HG02623 (cell line): ENCODE measurements around the gene MTERF4.

Source experiments
- ATAC-seq: cut with Tn5 transposase; IDR thresholded peaks from one replicate; pipeline ENCODE4 v1.9.1; 2021; ENCODE audit warnings: moderate library complexity; ENCODE audit not compliant: unreplicated experiment

Gene MTERF4

DNA sequence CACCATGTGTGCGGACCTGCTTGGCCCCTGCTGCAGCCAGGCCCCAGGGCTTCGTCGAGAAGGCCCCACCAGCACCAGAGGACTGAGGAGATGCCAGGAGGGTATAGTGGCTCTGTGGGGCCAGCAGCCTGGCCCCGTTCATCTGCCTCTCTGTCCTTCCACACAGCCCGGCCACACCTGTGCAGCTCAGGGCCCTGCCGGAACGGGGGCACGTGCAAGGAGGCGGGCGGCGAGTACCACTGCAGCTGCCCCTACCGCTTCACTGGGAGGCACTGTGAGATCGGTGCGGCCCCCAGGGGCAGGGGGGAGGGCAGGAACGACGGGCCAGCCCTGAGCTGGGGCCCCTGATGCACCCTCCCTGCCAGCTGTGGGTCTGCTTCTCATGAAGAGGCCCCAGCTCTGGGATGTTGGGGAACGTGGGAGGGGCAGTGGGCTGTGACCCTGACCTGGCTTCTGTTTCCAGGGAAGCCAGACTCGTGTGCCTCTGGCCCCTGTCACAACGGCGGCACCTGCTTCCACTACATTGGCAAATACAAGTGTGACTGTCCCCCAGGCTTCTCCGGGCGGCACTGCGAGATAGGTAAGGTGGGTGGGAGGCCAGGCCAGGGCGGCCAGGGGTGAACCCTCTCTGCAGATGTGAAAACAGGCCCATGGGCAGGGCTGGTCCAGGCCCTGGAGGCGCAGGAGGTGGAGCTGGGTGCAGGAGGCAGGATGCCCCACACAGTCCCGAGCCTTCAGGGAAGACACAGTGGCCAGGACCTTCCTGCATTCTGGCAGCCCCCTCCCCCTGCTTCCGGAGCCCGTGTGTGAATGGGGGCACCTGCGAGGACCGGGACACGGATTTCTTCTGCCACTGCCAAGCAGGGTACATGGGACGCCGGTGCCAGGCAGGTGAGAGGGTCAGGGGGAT is 50.3 kb downstream of the MTERF4 start:
- no peak for ATAC-seq

DNA sequence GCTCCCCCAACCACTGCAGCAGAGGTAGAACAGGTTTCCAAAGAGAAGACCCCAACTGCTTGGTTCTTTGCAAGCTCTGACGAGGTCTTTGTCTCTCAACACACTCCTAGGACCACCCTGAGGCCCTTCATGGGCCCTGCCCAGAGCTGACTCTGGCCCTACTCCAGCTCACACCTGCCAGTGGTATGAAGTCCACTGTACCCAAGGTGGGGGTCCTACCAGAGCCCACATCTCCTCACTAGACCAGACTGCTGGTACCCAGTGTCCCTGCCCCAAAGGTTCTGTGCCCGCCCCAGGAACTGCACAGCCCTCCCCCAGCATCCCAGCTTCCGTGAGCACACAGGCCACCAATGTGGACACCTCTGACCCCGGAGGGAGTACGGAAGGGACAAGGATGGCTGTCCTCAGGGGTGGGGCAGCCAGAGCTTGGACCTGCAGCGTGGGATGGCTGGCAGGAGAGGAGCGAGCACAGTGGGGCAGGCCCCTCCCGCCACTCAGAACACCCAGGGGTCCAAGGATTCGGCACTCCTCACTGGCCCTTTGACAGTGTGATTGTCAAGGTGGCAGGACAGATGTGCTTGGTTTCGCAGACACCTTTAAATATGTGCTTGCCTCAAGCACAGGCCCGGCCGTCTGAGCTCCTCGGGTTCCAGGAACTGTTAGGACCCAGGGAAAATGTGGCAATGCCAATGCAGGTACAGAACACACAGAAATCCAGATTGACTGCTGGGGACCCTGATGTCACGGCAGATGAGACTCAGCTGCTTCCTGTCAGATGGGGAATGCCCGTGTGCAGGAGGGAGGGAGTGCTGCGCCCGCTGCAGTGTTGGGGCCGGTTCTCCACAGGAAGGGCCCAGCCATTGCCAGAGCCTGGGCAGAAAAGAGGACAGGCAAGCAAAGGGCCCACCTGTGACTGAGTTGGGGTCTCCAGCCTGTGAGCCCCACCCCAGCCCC is 51.2 kb downstream of the MTERF4 start:
- no peak for ATAC-seq

DNA sequence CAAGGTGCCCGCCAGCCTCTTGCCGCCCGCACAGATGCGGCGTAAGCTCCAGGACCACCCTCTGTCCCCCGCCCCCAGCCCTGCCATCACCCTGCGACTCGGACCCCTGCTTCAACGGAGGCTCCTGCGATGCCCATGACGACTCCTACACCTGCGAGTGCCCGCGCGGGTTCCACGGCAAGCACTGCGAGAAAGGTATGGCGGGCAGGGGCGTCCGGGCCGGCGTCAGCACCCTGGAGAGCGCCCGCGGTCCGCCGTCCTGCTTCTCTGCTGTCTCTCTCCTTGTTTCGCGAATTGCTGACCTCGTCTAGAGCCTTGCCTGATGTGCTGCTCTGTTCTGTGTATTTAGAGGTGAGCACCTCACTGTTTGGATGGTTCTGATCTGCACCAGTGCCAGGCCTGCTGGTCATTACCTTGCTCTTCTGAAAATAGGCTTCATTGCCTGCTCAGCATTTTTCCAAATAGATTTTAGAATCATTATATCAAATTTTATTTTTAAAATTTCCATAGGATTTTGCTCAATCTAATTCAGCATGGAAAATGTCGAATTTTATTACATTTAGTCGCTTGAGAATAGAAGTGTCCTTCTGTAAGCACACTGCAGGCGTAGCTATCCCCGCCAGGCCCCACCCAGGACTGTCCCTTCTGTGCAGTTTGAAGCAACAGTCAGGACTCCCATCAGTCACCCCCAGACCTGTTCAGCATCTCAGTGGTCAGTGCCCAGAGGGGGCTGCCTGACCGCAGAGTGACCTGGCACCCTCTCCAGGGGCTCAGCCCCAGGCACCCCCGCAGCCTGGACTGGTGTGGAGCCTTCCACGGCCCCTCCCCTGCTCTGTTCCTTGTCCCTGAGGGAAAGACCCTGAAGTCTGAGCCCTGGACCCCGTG is 52.1 kb downstream of the MTERF4 start:
- no peak for ATAC-seq

DNA sequence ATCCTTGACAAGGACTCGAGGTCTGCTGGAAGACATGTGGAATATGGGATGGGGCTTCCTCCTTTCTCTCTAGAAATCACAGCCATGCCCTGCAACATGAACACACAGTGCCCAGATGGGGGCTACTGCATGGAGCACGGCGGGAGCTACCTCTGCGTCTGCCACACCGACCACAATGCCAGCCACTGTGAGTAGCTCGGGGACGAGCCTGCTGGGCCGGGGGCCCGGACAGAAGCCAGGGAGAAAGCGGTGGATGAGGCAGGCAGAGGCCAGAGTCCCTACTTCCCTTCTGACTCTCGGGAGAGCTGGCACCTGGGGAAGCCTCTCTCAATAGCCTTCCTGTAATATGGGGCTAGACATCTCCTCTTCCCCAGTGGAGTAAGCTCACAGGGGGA is 53.1 kb downstream of the MTERF4 start:
- ATAC-seq: no peak

DNA sequence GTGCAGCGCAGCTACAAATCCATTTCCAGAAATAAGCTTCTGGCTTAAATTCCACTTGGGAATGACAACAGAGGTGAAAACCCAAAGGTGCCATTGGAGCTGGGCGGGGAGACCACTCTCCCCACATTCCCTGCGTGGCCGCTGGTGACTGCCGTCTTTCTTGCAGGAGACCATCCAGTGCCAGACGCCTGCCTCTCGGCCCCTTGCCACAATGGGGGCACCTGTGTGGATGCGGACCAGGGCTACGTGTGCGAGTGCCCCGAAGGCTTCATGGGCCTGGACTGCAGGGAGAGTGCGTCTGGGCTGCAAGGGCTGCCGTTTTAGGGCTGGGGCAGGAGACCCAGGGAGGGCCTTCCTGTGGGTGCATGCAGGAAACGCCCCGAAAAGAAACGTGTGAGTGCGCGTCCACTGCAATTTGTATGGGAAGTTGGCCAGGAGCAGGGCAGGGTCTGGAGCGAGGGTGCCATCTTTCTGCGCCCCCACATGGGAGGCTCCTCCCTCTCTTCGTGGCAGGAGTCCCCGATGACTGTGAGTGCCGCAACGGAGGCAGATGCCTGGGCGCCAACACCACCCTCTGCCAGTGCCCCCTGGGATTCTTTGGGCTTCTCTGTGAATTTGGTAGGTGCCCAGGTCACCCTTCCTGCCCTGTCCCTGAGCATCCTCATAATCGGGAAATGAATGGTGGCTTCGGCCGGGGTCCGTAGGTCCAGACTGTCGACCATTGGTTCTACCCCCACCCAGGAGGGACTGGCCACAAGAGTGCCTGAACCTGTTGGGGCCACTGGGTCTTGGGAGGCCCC is 53.7 kb downstream of the MTERF4 start:
- no peak for ATAC-seq

DNA sequence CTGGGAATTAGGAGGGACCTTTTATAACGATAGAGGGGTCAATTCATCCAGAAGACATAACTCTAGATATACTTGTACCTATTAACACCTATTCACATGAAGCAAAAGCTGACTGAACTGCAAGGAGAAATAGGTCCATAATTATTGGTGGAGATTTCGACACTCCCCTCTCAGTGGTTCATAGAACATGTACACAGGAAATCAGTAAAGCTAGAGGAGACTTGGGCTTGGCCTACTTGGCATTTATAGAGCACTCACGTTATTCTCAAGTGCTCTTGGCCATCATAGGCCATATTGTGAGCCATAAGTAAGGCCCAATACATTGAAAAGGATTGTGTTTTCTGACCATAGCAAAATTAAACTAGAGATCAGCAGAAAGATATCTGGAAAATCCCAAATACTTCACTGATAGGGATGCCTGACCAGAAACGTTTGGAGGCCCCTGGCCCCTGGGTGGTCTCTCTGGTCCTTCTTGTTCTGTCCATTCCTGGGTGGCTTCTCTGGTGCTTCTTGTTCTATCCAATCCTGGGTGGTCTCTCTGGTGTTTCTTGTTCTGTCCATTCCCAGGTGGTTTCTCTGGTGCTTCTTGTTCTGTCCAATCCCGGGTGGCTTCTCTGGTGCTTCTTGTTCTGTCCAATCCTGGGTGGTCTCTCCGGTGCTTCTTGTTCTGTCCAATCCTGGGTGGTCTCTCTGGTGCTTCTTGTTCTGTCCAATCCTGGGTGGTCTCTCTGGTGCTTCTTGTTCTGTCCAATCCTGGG is 54.7 kb downstream of the MTERF4 start:
- no peak for ATAC-seq
